Measurements from ENCODE around the gene RANBP10. TPM values are rescaled to one million over a fixed set of nuclear protein-coding genes. Genes with fewer than 3 reads are reported as not detected.

The RANBP10 gene
- total and polyA plus RNA-seq, 2 experiments from 2014 or later: 9.0 to 13.6 TPM

GRCh38 chr16:67675999-67676398 lies 130.4 kb downstream of the RANBP10 start:
- DNase-seq (ENCODE audit: low spot score) (no peak), ATAC-seq (no peak)
- Mint-ChIP-seq H3K4me1 (0 out of 3 replicates have a peak, but pooled peaks cover 3% of the 10 kb centered on the region), H3K4me3 (no peak overlapping the region), H3K27me3 (ENCODE audit: insufficient read depth, low read depth, poor library complexity) (peaks cover 15% of the 10 kb centered on the region), H3K36me3 (ENCODE audit: low read depth) (0 out of 3 replicates have a peak, but pooled peaks cover 3% of the 10 kb centered on the region), H3K9me3 (no peaks in the 10 kb centered on the region), H3K27ac (no peak overlapping the region)
- Histone ChIP-seq H2AFZ (no peak overlapping the region), H3K4me1 (ENCODE audit: insufficient read depth) (no peaks in the 10 kb centered on the region), H3K4me3 (no peak overlapping the region), H4K20me1 (replicated peaks; ENCODE audit: insufficient read depth) (no peaks in the 10 kb centered on the region; the same call in 1 of the 2 replicates), H3K9me2 (ENCODE audit: insufficient read depth) (no peaks in the 10 kb centered on the region), H3F3A (replicated peaks; ENCODE audit: low read depth) (0 out of 2 replicates have a peak, but pooled peaks cover 4% of the 10 kb centered on the region), H3K36me3 (ENCODE audit: insufficient read depth) (no peaks in the 10 kb centered on the region), H3K4me2 (no peak overlapping the region), H3K27ac (ENCODE audit: low read depth) (no peak overlapping the region), H3K27me3 (ENCODE audit: insufficient read depth) (no peaks in the 10 kb centered on the region), H3K79me2 (replicated peaks; ENCODE audit: insufficient read depth) (no peaks in the 10 kb centered on the region)
- TF ChIP-seq, protein P1, sequence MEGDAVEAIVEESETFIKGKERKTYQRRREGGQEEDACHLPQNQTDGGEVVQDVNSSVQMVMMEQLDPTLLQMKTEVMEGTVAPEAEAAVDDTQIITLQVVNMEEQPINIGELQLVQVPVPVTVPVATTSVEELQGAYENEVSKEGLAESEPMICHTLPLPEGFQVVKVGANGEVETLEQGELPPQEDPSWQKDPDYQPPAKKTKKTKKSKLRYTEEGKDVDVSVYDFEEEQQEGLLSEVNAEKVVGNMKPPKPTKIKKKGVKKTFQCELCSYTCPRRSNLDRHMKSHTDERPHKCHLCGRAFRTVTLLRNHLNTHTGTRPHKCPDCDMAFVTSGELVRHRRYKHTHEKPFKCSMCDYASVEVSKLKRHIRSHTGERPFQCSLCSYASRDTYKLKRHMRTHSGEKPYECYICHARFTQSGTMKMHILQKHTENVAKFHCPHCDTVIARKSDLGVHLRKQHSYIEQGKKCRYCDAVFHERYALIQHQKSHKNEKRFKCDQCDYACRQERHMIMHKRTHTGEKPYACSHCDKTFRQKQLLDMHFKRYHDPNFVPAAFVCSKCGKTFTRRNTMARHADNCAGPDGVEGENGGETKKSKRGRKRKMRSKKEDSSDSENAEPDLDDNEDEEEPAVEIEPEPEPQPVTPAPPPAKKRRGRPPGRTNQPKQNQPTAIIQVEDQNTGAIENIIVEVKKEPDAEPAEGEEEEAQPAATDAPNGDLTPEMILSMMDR (conservative IDR thresholded peaks at IDR 0.05; ENCODE audit: low read depth in 2 of 2): no peak
- TF ChIP-seq JUNB (IDR thresholded peaks at IDR 0.05; ENCODE audit: unreplicated experiment) (no peak), STAT1 (IDR thresholded peaks at IDR 0.05; ENCODE audit: unreplicated experiment) (no peak), NANOG (IDR thresholded peaks at IDR 0.05; ENCODE audit: borderline replicate concordance) (no peak), EZH2 (IDR thresholded peaks at IDR 0.05; ENCODE audit: low read depth, unreplicated experiment) (no peak), ZNF114 (CRISPR knock-in tag; IDR thresholded peaks at IDR 0.05) (no peak), POLR2AphosphoS5 (IDR thresholded peaks at IDR 0.05; ENCODE audit: low read depth) (no peak), CREB1 (CRISPR knock-in tag; IDR thresholded peaks at IDR 0.05; ENCODE audit: low read depth) (no peak), ZNF331 (CRISPR knock-in tag; IDR thresholded peaks at IDR 0.05; ENCODE audit: low read depth) (no peak), EZH2phosphoT487 (IDR thresholded peaks at IDR 0.05; ENCODE audit: unreplicated experiment) (no peak)
- TF ChIP-seq, protein P2, sequence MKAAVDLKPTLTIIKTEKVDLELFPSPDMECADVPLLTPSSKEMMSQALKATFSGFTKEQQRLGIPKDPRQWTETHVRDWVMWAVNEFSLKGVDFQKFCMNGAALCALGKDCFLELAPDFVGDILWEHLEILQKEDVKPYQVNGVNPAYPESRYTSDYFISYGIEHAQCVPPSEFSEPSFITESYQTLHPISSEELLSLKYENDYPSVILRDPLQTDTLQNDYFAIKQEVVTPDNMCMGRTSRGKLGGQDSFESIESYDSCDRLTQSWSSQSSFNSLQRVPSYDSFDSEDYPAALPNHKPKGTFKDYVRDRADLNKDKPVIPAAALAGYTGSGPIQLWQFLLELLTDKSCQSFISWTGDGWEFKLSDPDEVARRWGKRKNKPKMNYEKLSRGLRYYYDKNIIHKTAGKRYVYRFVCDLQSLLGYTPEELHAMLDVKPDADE (IDR thresholded peaks at IDR 0.05): no peak
- TF ChIP-seq, protein P3, sequence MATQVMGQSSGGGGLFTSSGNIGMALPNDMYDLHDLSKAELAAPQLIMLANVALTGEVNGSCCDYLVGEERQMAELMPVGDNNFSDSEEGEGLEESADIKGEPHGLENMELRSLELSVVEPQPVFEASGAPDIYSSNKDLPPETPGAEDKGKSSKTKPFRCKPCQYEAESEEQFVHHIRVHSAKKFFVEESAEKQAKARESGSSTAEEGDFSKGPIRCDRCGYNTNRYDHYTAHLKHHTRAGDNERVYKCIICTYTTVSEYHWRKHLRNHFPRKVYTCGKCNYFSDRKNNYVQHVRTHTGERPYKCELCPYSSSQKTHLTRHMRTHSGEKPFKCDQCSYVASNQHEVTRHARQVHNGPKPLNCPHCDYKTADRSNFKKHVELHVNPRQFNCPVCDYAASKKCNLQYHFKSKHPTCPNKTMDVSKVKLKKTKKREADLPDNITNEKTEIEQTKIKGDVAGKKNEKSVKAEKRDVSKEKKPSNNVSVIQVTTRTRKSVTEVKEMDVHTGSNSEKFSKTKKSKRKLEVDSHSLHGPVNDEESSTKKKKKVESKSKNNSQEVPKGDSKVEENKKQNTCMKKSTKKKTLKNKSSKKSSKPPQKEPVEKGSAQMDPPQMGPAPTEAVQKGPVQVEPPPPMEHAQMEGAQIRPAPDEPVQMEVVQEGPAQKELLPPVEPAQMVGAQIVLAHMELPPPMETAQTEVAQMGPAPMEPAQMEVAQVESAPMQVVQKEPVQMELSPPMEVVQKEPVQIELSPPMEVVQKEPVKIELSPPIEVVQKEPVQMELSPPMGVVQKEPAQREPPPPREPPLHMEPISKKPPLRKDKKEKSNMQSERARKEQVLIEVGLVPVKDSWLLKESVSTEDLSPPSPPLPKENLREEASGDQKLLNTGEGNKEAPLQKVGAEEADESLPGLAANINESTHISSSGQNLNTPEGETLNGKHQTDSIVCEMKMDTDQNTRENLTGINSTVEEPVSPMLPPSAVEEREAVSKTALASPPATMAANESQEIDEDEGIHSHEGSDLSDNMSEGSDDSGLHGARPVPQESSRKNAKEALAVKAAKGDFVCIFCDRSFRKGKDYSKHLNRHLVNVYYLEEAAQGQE (IDR thresholded peaks at IDR 0.05; ENCODE audit: unreplicated experiment): no peak
